Measurements from ENCODE around the gene PDIA2.
"Not testable (repeated sequence)": the region's sequence is repeated elsewhere in the genome, so short reads cannot be mapped to it uniquely, and the experiment has no call there.

- TF ChIP-seq EZH2 (IDR thresholded peaks at IDR 0.05; ENCODE audit: borderline replicate concordance, low read depth, low read length, poor library complexity, severe bottlenecking); CTCF (conservative IDR thresholded peaks at IDR 0.05; ENCODE audit: low read depth, low read length): not testable (repeated sequence)
Observed at GRCh38 chr16:331181-331814, 48.3 kb downstream of the PDIA2 start.

All from A673 (cell line).